Esophagus squamous epithelium (tissue), 5 donors: ENCODE results near the gene TMEM98. TPM values are rescaled to one million over a fixed set of nuclear protein-coding genes. Genes with fewer than 3 reads are reported as not detected.

Source experiments
- DNase-seq: peaks from one replicate; lab custom pipeline; 2025; lab: John Stamatoyannopoulos, UW
- H3K27ac ChIP-seq, 4 donors: fragments of 200-600 bp; sonication (generic); one replicate each; pipeline ENCODE4 v1.5.1; 2016 to 2019; ENCODE audit warnings: mild to moderate bottlenecking in 1 of 4
- H3K27me3 ChIP-seq, 4 donors: fragments of 200-600 bp; sonication (generic); 1 replicate in 3 of 4; 2 replicates in 1 of 4; pipeline versions ENCODE4 v1.5.1 to v1.6.0; 2017 to 2021; ENCODE audit warnings: antibody characterized with exemption in 1 of 4
- H3K36me3 ChIP-seq, 3 donors: fragments of 200-600 bp; sonication (generic); one replicate each; pipeline ENCODE4 v1.5.1; 2016 to 2019
- H3K4me1 ChIP-seq, 3 donors: fragments of 200-600 bp; sonication (generic); one replicate each; pipeline ENCODE4 v1.5.1; 2017 to 2019
- H3K4me3 ChIP-seq, 4 donors: fragments of 200-600 bp; sonication (generic); 1 replicate in 3 of 4; 2 replicates in 1 of 4; pipeline ENCODE4 v1.5.1; 2016 to 2019; ENCODE audit warnings: mild to moderate bottlenecking in 2 of 4, moderate library complexity in 1 of 4
- H3K9me3 ChIP-seq, 3 donors: fragments of 200-600 bp; sonication (generic); one replicate each; pipeline ENCODE4 v1.5.1; 2016 to 2019
- POLR2A ChIP-seq, 4 donors: fragments of 450-650 bp; IDR thresholded peaks; one replicate each; pipeline ENCODE4 v1.6.1; 2017; ENCODE audit warnings: antibody characterized with exemption in 4 of 4, mild to moderate bottlenecking in 4 of 4, moderate library complexity in 3 of 4
- WGBS, 2 donors: methylation state at CpG; one replicate each; pipeline ENCODE4 v1.1.5; 2018; 5-methylcytosine and 5-hydroxymethylcytosine counted together
- intact Hi-C: fragments of 100-400 bp; cut with DNase I; formaldehyde crosslinking; loops from one replicate; pipeline ENCODE4 v1.15.0; 2022
- total RNA-seq, 4 donors: library from RNA; depleted of rRNA; stranded (reverse); fragments of >200 nt; gene quantifications; one replicate each; pipeline ENCODE4 v1.1.0, GENCODE V29; 2016
- TF ChIP-seq, protein P1 (sequence below), 6 experiments: fragments of 450-650 bp in 4 of 6; fragments of 200-600 bp in 2 of 6; sonication (generic) in 2 of 6; IDR thresholded peaks; one replicate each; pipeline ENCODE4 v1.5.1; 2016 to 2019; ENCODE audit warnings: antibody characterized with exemption in 6 of 6, mild to moderate bottlenecking in 4 of 6, moderate library complexity in 4 of 6
- donor health status: DM: yes; HTN: yes; CAD: no.

Gene TMEM98
- total RNA-seq, 4 donors from 2014 or later, result 6.4 to 61.4 (median 27.8) TPM

DNA sequence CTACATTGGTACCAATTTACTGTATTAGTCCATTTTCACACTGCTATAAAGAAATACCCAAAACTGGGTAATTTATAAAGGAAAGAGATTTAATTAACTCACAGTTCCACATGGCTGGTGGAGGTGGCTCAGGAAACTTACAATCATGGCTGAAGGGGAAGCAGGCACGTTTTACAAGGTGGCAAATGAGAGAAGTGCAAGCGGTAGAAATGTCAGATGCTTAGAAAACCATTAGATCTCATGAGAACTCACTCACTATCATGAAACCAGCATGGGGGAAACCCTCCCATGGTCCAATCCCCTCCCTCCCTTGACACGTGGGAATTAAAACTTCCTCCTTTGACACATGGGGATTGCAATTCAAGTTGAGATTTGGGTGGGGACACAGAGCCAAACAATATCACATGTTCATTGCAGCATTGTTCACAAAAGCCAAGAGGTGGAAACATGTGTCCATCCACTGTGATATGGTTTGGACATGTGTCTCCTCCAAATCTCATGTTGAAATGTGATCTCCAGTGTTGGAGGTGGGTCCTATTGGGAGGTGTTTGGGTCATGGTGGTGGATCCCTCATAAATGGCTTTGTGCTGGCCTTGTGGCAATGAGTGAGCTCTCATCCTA is 60.6 kb downstream of the TMEM98 start:
- DNase-seq, result no peak
- intact Hi-C loops, result no loop called here
- H3K27me3 ChIP-seq, result peaks cover 0 to 5% (median 0%) of the 10 kb centered on the region in 4 donors
- 56 to 63% methylated on average over 3 of the region's 3 CpGs for WGBS, 2 donors
- H3K36me3 ChIP-seq, result no peaks in the 10 kb centered on the region
- TF ChIP-seq POLR2A (IDR thresholded peaks at IDR 0.05), result no peak
- TF ChIP-seq, protein P1, sequence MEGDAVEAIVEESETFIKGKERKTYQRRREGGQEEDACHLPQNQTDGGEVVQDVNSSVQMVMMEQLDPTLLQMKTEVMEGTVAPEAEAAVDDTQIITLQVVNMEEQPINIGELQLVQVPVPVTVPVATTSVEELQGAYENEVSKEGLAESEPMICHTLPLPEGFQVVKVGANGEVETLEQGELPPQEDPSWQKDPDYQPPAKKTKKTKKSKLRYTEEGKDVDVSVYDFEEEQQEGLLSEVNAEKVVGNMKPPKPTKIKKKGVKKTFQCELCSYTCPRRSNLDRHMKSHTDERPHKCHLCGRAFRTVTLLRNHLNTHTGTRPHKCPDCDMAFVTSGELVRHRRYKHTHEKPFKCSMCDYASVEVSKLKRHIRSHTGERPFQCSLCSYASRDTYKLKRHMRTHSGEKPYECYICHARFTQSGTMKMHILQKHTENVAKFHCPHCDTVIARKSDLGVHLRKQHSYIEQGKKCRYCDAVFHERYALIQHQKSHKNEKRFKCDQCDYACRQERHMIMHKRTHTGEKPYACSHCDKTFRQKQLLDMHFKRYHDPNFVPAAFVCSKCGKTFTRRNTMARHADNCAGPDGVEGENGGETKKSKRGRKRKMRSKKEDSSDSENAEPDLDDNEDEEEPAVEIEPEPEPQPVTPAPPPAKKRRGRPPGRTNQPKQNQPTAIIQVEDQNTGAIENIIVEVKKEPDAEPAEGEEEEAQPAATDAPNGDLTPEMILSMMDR (IDR thresholded peaks at IDR 0.05), result no peak
- H3K27ac ChIP-seq, result no peak overlapping the region
- H3K9me3 ChIP-seq, result peaks cover 0 to 9% (median 8%) of the 10 kb centered on the region in 3 donors
- no peaks in the 10 kb centered on the region for H3K4me1 ChIP-seq
- no peak overlapping the region for H3K4me3 ChIP-seq

DNA sequence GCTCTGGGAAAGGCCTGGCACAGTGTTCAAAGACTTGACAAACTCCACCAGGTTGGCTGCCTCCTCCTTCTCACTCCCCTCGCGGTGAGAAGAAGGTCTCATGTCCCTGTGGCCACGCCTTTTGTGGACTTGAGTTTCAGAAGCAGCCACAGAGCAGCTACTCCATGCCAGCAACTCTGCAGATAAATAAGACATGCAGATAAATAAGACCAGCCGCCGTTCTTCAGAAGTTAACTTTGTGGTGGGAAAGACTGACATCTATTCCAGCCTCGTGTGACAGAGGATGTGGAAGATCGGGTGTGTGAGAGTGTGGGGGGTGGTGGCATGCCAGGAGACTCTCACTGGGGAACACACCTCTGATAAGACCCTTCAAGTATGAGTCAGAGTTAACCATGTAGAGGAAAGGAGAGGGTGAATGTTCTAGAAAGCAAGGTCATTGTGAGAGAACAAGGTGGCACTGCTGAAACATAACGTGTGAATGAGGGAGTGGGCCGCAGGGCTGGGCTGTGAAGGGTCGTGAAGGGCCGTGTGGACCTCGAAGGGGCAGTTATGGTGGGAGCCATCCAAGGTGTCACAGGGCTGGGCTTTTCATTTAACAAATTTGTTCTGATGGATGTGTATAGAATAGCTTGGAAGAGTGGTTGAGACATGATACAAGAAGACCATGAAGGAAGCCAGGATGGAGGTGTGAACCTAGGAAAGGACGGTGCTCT is 64.5 kb downstream of the TMEM98 start:
- intact Hi-C loops, result loop anchor here (10.0 kb wide), 1 partner anchor 208 kb away; no protein-coding TSS in a partner anchor
- no peaks in the 10 kb centered on the region for H3K4me1 ChIP-seq
- 57% methylated on average over 13 of the region's 13 CpGs for WGBS, 2 donors
- H3K36me3 ChIP-seq, result no peaks in the 10 kb centered on the region
- DNase-seq, result no peak
- no peak overlapping the region for H3K27ac ChIP-seq
- H3K4me3 ChIP-seq, result no peak overlapping the region
- TF ChIP-seq, protein P1 (IDR thresholded peaks at IDR 0.05), result no peak
- no peak for TF ChIP-seq POLR2A (IDR thresholded peaks at IDR 0.05)
- peaks cover 0 to 7% (median 0%) of the 10 kb centered on the region in 4 donors for H3K27me3 ChIP-seq
- H3K9me3 ChIP-seq, result peaks cover 0 to 9% (median 7%) of the 10 kb centered on the region in 3 donors

DNA sequence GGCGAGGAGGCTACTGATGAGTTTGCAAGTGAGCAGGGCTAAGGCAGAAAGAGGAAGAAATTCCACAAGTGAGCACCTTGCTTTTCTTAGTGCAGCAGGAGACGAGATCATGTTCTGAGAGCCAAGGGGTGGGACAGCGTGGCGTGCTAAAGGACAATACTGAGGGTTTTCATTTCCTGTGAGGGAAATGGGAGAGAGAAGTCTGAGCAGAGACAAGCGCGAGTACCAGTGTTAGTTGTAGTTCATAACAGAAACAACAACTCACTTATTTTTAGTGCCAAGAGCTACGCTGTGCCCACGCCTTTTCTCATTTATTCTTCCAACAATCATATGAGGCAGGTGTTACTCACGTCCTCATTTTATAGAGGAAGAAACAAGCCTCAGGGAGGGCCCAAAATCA is 66.0 kb downstream of the TMEM98 start:
- no peak for DNase-seq
- H3K4me3 ChIP-seq, result no peak overlapping the region
- 37 to 43% methylated on average over 9 of the region's 9 CpGs for WGBS, 2 donors
- peaks cover 0 to under 1% (median 0%) of the 10 kb centered on the region in 3 donors for H3K9me3 ChIP-seq
- TF ChIP-seq, protein P1 (IDR thresholded peaks at IDR 0.05), result no peak
- no peak for TF ChIP-seq POLR2A (IDR thresholded peaks at IDR 0.05)
- H3K27me3 ChIP-seq, result peaks cover 0 to 18% (median 0%) of the 10 kb centered on the region in 4 donors
- H3K27ac ChIP-seq, result no peak overlapping the region
- no peaks in the 10 kb centered on the region for H3K36me3 ChIP-seq
- intact Hi-C loops, result loop anchor here (10.0 kb wide), 1 partner anchor 209 kb away; no protein-coding TSS in a partner anchor
- no peaks in the 10 kb centered on the region for H3K4me1 ChIP-seq

Other genes starting within 250 kb of the TMEM98 start
- 10 to 100 TPM; 58.8 to 86.8 (median 64.3) TPM for gene MYO1D, start 51.0 kb upstream of the TMEM98 start, total RNA-seq
- gene SPACA3, start 63.7 kb downstream of the TMEM98 start, total RNA-seq, result not detected